ENCODE results near the gene PTGDR. TPM values are rescaled to one million over a fixed set of nuclear protein-coding genes. Genes with fewer than 3 reads are reported as not detected.
A peak's percentile ranks its signal among the peaks of the same experiment; 100 is the strongest.

The PTGDR gene
- polyA plus RNA-seq, 1 of the 3 experiments (the other 2 are of a cell fraction): not detected

DNA sequence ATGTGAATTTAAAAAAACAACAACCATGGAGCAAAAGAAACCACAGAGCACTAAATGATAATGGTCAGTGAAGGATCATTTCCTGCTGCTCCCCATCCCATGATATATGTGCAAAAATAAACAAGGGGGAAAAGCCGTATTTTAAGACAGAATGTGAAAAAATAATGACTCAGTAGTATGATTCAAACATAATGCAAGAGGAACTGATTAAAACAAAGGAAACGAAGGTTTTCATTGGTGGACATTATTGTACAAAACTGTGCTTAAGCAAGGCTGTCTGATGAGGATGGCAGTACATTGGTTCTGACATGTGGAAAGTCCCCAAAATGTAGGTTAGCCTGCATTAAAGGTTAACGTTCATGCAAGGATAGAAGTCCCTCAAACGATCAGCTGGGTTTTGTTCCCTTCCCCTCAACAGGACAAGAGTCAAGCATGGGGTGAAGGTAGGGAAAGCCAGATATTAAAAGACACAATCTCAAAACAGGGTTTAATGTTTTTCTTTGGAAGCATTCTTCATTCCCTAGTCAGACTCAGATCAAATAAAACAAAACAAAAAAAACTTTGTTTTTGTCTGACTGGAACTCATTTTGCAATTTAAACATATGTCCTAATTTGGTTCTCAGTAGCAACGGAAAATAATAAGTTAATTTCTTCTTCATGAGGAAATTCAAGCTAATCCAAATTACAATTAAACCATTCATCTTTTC is 26.3 kb upstream of the PTGDR start (continued):
- TF ChIP-seq YY1 (IDR thresholded peaks at IDR 0.05; ENCODE audit: low read depth) (no peak), NFIC (IDR thresholded peaks at IDR 0.05; ENCODE audit: borderline replicate concordance) (no peak), FOSL2 (IDR thresholded peaks at IDR 0.05; ENCODE audit: borderline replicate concordance, low read depth) (0 out of 2 replicates have a peak, but pooled peaks have one; percentile 3), RFX5 (IDR thresholded peaks at IDR 0.05; ENCODE audit: low read length) (no peak), TCF12 (IDR thresholded peaks at IDR 0.05) (peak; percentile 36), TEAD4 (IDR thresholded peaks at IDR 0.05; ENCODE audit: borderline replicate concordance, insufficient read depth) (no peak), JUND (IDR thresholded peaks at IDR 0.05) (0 out of 2 replicates have a peak, but pooled peaks have one; percentile 16), MAX (IDR thresholded peaks at IDR 0.05; ENCODE audit: low read depth) (no peak), FOXJ3 (CRISPR knock-in tag; IDR thresholded peaks at IDR 0.05) (no peak), EZH2phosphoT487 (IDR thresholded peaks at IDR 0.05; ENCODE audit: borderline replicate concordance, low read depth) (no peak)

DNA sequence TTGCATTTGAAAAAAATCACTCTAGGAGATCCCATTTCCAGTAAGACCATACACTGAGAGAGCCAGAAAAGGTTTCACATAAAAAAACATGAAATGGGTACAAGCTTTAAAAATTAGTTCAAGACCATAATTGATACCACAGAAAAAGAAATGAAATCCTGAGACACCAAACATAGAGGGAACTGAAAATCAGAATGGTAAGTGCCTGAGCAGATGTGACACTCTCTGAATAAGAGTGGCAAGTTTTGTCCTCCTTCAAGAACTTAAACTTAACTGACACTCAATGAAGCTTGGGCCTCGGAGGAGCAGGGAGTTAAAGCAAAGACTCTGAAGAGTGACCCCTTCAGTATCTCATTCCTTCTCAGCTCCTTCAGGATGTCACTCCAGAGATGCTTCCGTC is 23.2 kb upstream of the PTGDR start:
- no peak for TF ChIP-seq CTCF (IDR thresholded peaks at IDR 0.05)
- no peak for TF ChIP-seq MXI1 (IDR thresholded peaks at IDR 0.05; ENCODE audit: low read depth, low read length)
- TF ChIP-seq CHD2 (IDR thresholded peaks at IDR 0.05; ENCODE audit: low read length, partially characterized antibody): no peak
- TF ChIP-seq TCF12 (IDR thresholded peaks at IDR 0.05): no peak
- TF ChIP-seq GATA2 (CRISPR knock-in tag; IDR thresholded peaks at IDR 0.05): no peak
- ChIA-PET CTCF (interaction anchor here (0.5 to 0.6 kb wide), 3 partner anchors 59 to 162 kb away, joined by 3 to 6 read pairs (median 3); no protein-coding TSS in a partner anchor), POLR2A (no interaction called here)
- no peaks in the 10 kb centered on the region; the same call in 1 of the 2 replicates for H3K27me3 ChIP-seq (ENCODE audit: insufficient read depth)
- no peak overlapping the region for H3K4me3 ChIP-seq (ENCODE audit: low read depth in 2 of 2, low read length in 1 of 2)
- no peaks in the 10 kb centered on the region for H3K36me3 ChIP-seq (replicated peaks in 1 of 2; ENCODE audit: control insufficient read depth in 1 of 2, insufficient read depth in 2 of 2, low read length in 1 of 2)
- H3K9me3 ChIP-seq: no peaks in the 10 kb centered on the region
- H2AFZ ChIP-seq (ENCODE audit: low read depth): no peak overlapping the region
- H4K20me1 ChIP-seq (ENCODE audit: insufficient read depth): no peaks in the 10 kb centered on the region
- no peak overlapping the region for H3K27ac ChIP-seq (ENCODE audit: low read depth in 2 of 2, low read length in 1 of 2)
- WGBS (ENCODE audit: low lambda C conversion rate): 13% methylated on average over 2 of the region's 2 CpGs
- H3K4me1 ChIP-seq (ENCODE audit: control insufficient read depth in 1 of 2, insufficient read depth in 2 of 2, low read depth in 1 of 2, low read length in 1 of 2): no peaks in the 10 kb centered on the region
- no peak overlapping the region for H3K4me2 ChIP-seq
- no peak for DNase-seq
- H3K79me2 ChIP-seq (ENCODE audit: insufficient read depth): no peaks in the 10 kb centered on the region
- no peaks in the 10 kb centered on the region for H3K9me2 ChIP-seq
- H3K9ac ChIP-seq: no peak overlapping the region
- peaks cover 8% of the 10 kb centered on the region for H3F3A ChIP-seq (replicated peaks; ENCODE audit: insufficient read depth)

DNA sequence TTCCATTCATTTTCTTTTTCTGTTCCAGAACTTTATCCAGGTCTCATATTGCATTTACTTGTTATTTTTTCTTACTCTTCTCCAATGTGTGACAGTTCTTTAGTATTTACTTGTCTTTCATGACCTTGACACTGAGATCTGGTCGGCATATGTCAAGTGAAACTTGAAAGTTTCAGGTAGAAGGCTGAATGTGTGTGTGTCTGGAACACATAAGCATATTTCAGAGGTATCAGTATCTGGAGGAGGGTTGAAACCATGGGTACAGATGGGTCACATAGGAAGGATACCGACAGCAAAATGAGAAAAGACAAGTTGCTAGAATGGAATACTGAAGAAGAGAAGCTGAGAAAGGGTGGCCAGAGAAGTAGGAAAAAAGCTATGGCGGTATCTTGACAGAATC is 22.5 kb upstream of the PTGDR start:
- DNase-seq: no peak
- H3K27ac ChIP-seq (ENCODE audit: low read depth in 2 of 2, low read length in 1 of 2): no peak overlapping the region
- H3K4me2 ChIP-seq: no peak overlapping the region
- 29% methylated on average over 3 of the region's 3 CpGs for WGBS (ENCODE audit: low lambda C conversion rate)
- H3K9me3 ChIP-seq: no peaks in the 10 kb centered on the region
- ChIA-PET CTCF (no interaction called here), POLR2A (no interaction called here)
- H3K9ac ChIP-seq: no peak overlapping the region
- H3F3A ChIP-seq (replicated peaks; ENCODE audit: insufficient read depth): peaks cover 8% of the 10 kb centered on the region
- TF ChIP-seq ELF1 (IDR thresholded peaks at IDR 0.05) (no peak), POLR2AphosphoS5 (IDR thresholded peaks at IDR 0.05; ENCODE audit: low read depth, low read length) (no peak), MAX (IDR thresholded peaks at IDR 0.05; ENCODE audit: low read depth) (no peak), EZH2phosphoT487 (IDR thresholded peaks at IDR 0.05; ENCODE audit: borderline replicate concordance, low read depth) (no peak), PBX3 (IDR thresholded peaks at IDR 0.05) (no peak), MEF2A (IDR thresholded peaks at IDR 0.05; ENCODE audit: borderline replicate concordance, low read depth) (no peak), JUND (IDR thresholded peaks at IDR 0.05) (no peak), NFIC (IDR thresholded peaks at IDR 0.05; ENCODE audit: borderline replicate concordance) (no peak), RXRA (IDR thresholded peaks at IDR 0.05; ENCODE audit: borderline replicate concordance, low read depth) (no peak)
- H3K36me3 ChIP-seq (replicated peaks in 1 of 2; ENCODE audit: control insufficient read depth in 1 of 2, insufficient read depth in 2 of 2, low read length in 1 of 2): no peaks in the 10 kb centered on the region
- no peaks in the 10 kb centered on the region for H3K9me2 ChIP-seq
- H4K20me1 ChIP-seq (ENCODE audit: insufficient read depth): no peaks in the 10 kb centered on the region
- H3K27me3 ChIP-seq (ENCODE audit: insufficient read depth): no peaks in the 10 kb centered on the region; the same call in 1 of the 2 replicates
- H3K4me3 ChIP-seq (ENCODE audit: low read depth in 2 of 2, low read length in 1 of 2): no peak overlapping the region
- H3K79me2 ChIP-seq (ENCODE audit: insufficient read depth): no peaks in the 10 kb centered on the region
- H3K4me1 ChIP-seq (ENCODE audit: control insufficient read depth in 1 of 2, insufficient read depth in 2 of 2, low read depth in 1 of 2, low read length in 1 of 2): no peaks in the 10 kb centered on the region
- H2AFZ ChIP-seq (ENCODE audit: low read depth): no peak overlapping the region

All from SK-N-SH (cell line).